WI38 (cell line): ENCODE measurements around the gene ABHD2.
"Not testable (repeated sequence)": the region's sequence is repeated elsewhere in the genome, so short reads cannot be mapped to it uniquely, and the experiment has no call there.

ENCODE experiments used
- H3K4me3 ChIP-seq: 2 replicates; pipeline ENCODE4 v1.5.1; 2011; ENCODE audit warnings: low read depth, mild to moderate bottlenecking, control low read depth, low read length
- CTCF ChIP-seq: IDR thresholded peaks from 2 replicates; pipeline ENCODE4 v1.5.1; 2012; ENCODE audit warnings: low read depth, mild to moderate bottlenecking, control low read depth, low read length

The ABHD2 gene

GRCh38 chr15:89226359-89227221 lies 138.3 kb downstream of the ABHD2 start:
- no peak for TF ChIP-seq CTCF
- H3K4me3 ChIP-seq: no peak overlapping the region

GRCh38 chr15:89227425-89227824 lies 139.2 kb downstream of the ABHD2 start:
- TF ChIP-seq CTCF: no peak
- H3K4me3 ChIP-seq: no peak overlapping the region

- no peak for TF ChIP-seq CTCF
- H3K4me3 ChIP-seq: no peak overlapping the region
These were observed 142.0 kb downstream of the ABHD2 start for GRCh38 chr15:89230277-89230676.

GRCh38 chr15:89231832-89232231 lies 143.6 kb downstream of the ABHD2 start:
- no peak for TF ChIP-seq CTCF
- H3K4me3 ChIP-seq: no peak overlapping the region

GRCh38 chr15:89239883-89240810 lies 151.9 kb downstream of the ABHD2 start:
- H3K4me3 ChIP-seq: not testable (repeated sequence)

GRCh38 chr15:89243046-89243690 lies 154.9 kb downstream of the ABHD2 start:
- TF ChIP-seq CTCF: no peak
- peak overlapping the region; percentile 83 for H3K4me3 ChIP-seq

- peak; percentile 29 for TF ChIP-seq CTCF
- H3K4me3 ChIP-seq: peak within 1 kb of the TSS; percentile 83
These were observed 155.7 kb downstream of the ABHD2 start, which contains the start of gene FANCI for GRCh38 chr15:89243691-89244573. FANCI (plus strand) TSS chr15:89243979; CDS start chr15:89247648, 3,669 bp downstream.
